HG02571 (cell line): ENCODE measurements around the gene LIPF.
"Not testable (repeated sequence)": the region's sequence is repeated elsewhere in the genome, so short reads cannot be mapped to it uniquely, and the experiment has no call there.

Source experiments
- ATAC-seq: cut with Tn5 transposase; IDR thresholded peaks from one replicate; pipeline ENCODE4 v1.9.1; 2021; ENCODE audit warnings: mild to moderate bottlenecking, moderate library complexity; ENCODE audit not compliant: unreplicated experiment

LIPF gene

GRCh38 chr10:88664142-88664541 is at the start of gene LIPF:
Gene LIPF, plus strand, starts transcription at chr10:88664442. Its CDS starts 2,856 bp downstream, at chr10:88667298.
- ATAC-seq, result no peak

GRCh38 chr10:88616250-88616977 is 47.8 kb upstream of the LIPF start:
- ATAC-seq, result no peak

GRCh38 chr10:88617772-88618300 is 46.4 kb upstream of the LIPF start:
- ATAC-seq, result no peak

- ATAC-seq, result no peak
Observed at GRCh38 chr10:88618496-88618895, 45.7 kb upstream of the LIPF start.

- ATAC-seq, result no peak
Observed at GRCh38 chr10:88620441-88620840, 43.8 kb upstream of the LIPF start.

- no peak for ATAC-seq
Observed at GRCh38 chr10:88623835-88624234, 40.4 kb upstream of the LIPF start.

- no peak for ATAC-seq
Observed at GRCh38 chr10:88624840-88625239, 39.4 kb upstream of the LIPF start.

GRCh38 chr10:88640186-88640585 is 24.1 kb upstream of the LIPF start:
- ATAC-seq, result no peak

- ATAC-seq, result no peak
Observed at GRCh38 chr10:88642209-88642608, 22.0 kb upstream of the LIPF start.

- no peak for ATAC-seq
Observed at GRCh38 chr10:88642963-88643362, 21.3 kb upstream of the LIPF start.

GRCh38 chr10:88647061-88647615 is 17.1 kb upstream of the LIPF start:
- no peak for ATAC-seq

- no peak for ATAC-seq
Observed at GRCh38 chr10:88651101-88651551, 13.1 kb upstream of the LIPF start.

GRCh38 chr10:88652616-88653015 is 11.6 kb upstream of the LIPF start:
- no peak for ATAC-seq

GRCh38 chr10:88657901-88658300 is 6.3 kb upstream of the LIPF start:
- no peak for ATAC-seq

GRCh38 chr10:88659725-88660597 is 4.3 kb upstream of the LIPF start:
- ATAC-seq, result no peak

GRCh38 chr10:88660598-88660884 is 3.7 kb upstream of the LIPF start:
- ATAC-seq, result no peak

GRCh38 chr10:88661018-88661417 is 3.2 kb upstream of the LIPF start:
- ATAC-seq, result no peak

- ATAC-seq, result no peak
Observed at GRCh38 chr10:88661577-88661976, 2.7 kb upstream of the LIPF start.

GRCh38 chr10:88663153-88663552 is 1.1 kb upstream of the LIPF start:
- ATAC-seq, result not testable (repeated sequence)

- no peak for ATAC-seq
Observed at GRCh38 chr10:88668465-88668864, 4.2 kb downstream of the LIPF start.

- ATAC-seq, result no peak
Observed at GRCh38 chr10:88670497-88670896, 6.3 kb downstream of the LIPF start.

GRCh38 chr10:88672041-88672440 is 7.8 kb downstream of the LIPF start:
- no peak for ATAC-seq
